ENCODE results near the gene REC8.
"Not testable (repeated sequence)": the region's sequence is repeated elsewhere in the genome, so short reads cannot be mapped to it uniquely, and the experiment has no call there.

The REC8 gene

DNA sequence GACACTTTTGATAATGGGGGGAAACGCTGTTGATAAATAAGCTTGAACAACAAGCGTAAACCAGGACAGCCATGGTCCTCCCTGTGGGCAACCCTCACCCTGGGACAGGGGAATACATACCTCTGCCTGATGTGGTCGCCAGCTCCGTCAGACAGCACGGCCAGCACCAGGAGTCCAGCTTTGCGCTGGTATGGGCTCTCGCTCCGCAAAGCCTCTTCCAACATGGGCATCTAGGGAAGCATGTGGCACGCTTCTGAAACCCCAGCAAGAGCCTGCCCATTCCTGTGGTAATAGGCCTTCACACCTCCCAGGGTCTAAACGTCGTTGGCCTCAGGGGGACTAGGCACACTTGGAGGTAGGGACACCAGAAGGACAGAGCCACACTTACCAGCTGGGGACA is 13.9 kb downstream of the REC8 start:
- no peak for DNase-seq

DNA sequence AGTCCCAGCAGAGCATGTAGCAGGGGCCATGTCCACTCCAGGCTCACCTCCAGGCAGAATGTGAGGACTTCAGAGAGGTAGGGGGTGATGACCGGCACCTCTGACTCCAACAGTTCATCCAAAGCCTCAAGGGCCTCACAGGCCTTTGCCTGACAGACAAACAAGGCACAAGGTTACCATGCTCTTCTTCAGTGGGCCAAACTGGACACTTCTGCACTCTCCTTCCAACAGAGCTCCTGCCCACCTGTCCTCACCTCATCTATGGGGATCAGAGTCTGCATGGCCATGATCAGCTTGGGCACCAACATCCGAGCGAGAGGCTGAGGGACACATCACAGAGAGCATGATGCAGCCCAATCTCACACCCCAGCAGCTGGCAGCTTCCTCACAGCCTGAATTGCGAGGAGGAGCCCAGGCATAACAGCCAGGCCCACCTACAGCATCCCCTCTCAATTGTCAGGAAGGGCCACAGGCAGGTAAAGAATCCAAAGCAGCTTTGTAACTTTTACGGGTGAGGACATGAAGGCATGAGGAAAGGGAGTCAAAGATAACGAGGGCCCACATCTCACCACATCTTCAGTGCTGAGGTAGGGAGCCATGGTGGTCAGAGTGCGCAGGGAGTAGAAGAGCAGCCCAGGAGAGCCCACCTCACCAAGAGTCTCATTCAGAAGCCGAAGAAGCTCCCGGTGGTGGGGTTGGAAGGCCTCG is 15.1 kb downstream of the REC8 start:
- DNase-seq, result no peak

DNA sequence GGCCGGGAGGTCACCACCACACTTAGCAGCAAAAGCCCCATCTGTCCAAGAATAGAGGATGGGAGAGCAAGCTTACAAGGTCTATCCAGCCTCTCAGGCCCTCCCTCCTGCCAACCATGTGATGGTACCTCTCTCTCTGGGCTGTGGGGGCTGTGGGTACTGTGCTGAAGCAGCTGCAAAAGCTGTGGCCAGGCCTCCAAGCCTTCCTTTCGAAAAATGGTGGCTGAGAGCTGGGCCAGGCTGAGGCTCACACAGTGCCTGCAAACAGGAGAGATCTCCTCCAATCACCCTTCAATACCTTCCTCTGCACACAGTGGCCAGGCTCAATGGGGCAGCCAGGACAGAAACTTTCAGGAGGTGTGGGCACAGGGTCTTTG is 15.6 kb downstream of the REC8 start:
- no peak for DNase-seq

DNA sequence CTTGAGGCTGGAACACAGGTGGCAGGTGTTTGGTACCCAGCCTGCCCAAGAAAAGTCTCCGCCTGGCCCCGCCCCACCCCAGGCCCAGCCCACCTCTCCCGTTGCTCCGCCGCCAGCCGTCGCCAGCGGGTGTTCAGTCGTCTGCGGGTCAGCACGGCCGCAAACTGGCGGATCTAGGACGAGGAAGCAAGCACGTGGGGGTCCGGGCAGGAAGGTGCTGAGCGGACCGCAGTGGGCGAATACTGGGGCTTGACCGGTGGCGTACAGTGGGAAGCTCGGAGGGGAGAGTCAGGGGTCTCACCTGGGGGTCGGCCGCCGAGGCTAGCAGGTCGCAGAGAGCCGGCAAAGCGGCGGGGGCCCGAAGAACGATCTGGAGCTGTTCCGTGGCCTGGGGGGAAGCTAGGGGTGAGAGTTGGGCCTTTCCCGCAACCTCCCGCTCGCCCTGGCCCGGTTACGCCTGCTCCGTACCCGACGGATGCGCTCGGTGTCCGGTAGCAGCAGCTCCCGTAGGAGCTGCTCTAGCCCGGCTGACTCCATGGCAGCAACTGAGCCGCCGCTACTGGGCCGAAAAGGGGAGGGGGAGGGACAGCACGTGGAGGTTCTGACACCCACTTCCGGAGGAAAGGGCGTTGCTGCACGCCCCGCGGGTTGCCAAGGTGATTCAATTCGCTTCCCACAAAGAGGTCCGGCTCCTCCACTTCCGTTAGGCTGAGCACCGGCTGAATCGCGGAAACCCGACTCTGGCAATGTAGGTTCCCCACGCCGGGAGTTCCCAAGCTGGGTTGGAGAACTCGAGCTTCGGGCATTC is 16.6 kb downstream of the REC8 start, which contains the start of gene IPO4:
Gene IPO4 (minus strand): TSS at position 566 of the 808 bp plus-strand sequence. CDS start 29 bp downstream, at position 537.
- DNase-seq, result peak; percentile 92 to 97

DNA sequence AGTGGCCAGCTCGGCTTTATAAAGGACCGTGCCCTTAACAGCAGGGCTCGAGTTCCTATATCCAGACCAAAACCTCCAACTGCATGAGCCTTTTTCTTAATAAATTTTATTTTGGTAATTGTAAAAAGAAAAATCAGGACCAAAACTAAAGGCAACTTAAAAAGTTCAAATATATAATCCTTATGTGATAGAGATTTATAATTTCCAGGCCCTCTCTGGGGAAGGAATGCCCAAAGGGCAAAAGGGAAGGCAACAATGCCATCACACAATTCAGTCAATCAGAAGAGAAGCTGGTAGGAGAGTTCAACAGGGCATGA is 17.1 kb downstream of the REC8 start:
- no peak for DNase-seq

DNA sequence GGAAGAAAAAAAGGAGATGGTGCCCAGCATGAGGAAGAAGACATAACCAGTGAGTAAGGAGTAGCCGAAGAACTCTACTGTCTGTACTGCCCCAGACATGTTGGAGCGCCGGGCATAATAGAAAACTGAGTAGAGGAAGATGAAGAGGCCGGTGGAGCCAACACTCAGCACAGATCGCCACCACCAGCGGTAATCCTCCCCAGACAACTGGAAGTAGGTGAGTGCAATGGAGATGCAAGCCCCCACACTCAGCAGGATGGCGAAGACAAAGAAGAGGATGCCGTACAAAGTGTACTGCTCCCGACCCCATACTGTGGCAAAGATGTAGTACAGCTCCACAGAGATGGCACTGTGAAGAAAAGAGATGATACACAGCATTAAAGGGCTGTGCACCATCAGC is 17.6 kb downstream of the REC8 start:
- DNase-seq, result no peak

DNA sequence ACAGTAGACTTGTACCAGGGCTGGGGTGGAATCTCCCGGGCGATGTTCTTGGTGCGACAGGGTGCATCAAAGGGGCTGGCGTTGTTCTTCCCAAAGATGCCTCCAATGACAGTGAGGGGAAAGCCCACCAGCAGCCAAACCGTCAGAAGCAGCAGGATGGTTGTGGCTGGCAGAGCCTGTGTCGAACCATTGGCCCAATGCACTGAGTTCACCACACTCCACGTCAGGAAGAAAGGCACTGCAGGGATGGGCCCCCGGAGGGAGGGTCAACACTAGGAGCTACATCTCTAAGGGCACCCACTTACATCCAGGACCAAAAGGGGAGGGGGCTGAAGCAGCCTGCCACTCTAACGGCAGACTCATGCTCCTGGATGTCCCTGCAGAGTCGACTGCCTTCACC is 18.5 kb downstream of the REC8 start:
- no peak for DNase-seq

DNA sequence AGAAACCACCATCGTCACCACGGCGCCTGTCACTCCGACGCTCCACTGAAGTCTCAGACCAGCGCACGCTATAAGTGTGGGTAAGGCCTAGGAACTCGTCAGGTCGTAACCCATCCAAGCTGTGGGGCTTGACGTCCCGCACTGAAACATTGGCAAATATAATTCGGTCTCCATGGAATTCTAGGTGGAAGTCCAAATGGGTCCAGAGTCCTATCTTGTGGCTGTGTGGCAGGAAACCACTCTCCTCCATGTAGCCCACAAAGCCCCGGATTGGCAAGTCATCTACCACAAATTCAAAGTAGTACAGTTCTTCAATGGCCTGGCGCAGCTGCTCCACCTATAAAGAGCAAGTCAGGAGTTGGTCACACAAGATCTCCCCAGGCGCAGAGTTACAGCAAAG is 21.1 kb downstream of the REC8 start:
- no peak for DNase-seq

DNA sequence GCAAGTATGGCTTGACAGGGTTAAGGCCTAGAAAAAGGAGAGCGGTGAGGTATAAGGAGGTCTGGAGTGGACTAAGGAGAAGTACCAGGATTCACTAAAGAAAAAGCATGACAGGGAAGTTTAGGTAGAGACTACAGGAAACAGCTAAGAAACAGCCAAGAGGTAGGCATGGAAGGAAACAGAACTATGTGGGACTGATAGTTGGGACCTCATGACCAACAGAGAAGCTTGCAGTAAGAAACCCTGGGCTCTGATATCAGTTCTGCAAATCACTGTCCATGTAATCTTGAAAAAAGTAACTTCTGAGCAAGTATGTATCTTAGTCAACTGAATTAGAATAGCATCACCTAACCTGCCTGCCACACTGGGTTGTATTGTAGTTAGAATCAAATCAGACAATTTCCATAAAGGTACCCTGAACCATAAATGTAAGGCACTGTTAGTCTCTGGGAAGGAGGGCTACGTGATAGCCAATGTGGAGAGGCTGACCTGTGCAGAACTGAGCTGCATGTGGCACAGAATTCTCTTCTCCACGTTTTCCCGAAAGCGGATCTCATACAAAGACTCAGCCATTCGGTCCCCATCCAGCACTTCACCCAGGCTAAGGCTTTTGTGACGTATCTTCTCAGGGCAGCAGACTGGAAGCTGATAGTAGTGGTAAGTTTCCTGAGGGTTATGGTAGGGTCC is 22.4 kb downstream of the REC8 start:
- no peak for DNase-seq

DNA sequence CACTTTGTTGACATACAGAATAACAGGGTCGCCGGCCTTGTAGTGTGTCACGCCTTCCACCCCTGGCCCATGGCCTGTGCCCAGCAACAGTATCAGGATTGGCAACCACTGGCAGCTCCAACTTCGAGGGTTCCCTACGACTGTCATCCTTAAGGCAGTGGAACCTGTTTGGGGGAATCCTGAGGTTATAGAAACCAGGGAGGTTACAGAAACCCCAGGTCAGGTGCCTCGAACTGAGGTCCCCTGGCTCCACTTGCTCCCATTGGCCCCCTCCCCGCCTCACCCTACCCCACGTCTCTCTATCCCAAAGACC is 22.9 kb downstream of the REC8 start:
- DNase-seq, result no peak

DNA sequence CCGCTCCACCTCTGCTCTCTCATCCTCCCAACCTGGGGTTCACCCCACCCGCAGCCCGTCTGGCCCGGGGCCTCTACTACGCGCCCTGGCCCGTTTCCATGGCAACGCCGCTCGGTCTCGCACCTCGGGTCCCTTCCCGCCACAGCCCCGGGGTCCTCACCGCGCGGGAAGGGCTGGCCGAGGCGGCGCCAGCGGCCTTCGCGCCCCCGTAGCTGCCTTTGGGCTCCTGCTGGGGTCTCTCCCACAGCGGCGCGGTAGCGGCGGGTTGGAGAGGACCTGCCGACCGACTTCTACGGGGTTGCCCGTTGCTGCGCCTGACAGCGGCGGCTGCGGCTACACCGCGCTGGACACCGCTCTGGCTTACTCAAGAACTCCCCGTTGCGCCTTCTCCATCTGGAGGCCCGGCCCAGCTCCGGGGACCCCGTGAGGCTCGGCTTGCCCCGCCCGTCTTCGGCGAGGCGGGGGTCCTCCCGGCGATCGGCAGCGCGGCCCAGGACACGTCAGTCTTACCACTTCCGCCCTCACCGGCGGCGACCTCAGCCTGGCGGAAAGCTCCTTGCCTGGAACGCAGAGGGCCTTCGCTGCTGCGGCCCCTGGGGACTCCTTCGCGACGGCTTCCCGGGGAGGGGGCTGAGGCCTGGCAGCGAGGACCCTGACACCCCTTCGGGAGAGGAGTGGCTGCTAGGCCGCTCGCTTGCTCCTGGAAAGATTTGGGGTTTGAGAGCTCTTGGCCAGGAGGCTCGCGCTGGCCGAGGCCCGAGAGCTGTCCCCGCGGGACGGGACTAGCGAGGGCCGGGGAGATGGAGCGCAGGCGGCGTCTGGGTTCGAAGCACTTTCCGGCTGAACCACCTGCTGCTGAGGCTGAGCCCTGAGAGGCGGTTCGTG is 23.5 kb downstream of the REC8 start, which contains the start of gene TM9SF1:
Gene TM9SF1 (minus strand): TSS at position 256 of the 885 bp plus-strand sequence. CDS start 422 bp downstream, outside the sequence.
- DNase-seq, result peak; percentile 75 to 76

DNA sequence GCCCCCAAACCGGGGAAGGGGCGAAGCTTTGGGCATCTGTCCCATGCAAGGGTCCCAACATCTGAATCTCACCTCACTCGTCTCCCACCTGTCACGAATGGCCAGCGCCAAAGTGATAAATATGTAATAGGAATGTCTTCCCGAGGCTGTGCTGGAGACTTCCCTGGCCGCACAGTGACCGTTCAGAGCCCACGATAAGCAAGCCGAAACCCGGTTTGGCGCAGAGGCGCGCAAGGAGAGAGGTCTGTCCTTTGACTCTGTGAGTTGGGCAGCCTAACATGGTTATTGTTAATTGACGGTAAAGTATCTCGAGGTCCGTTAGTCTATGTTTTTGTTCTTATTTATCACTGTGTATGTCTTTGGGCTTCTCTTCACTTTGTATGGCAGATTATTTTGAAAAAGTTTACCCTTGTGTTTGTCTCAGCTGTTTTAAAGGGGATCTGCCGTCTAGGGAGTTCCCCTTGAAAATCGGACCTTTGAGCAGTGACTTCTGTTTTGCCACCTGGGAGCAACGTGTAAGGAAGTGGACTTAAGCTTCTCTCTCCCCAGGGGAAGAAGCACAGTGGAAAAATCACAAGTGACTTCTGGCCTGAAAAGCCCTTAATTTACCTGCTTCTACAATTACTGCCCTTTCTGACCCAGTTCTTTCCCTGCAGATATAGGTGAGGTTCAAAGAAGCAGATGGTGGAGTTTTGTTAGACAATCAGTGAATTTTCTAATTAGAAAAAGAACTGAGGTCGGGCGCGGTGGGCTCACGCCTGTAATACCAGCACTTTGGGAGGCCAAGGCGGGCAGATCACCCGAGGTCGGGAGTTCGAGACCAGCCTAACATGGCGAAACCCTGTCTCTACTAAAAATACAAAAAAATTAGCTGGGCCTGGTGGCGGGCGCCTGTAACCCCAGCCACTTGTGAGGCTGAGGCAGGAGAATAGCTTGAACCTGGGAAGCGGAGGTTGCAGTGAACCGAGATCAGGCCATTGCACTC is 24.5 kb downstream of the REC8 start:
- peak; percentile 21 to 26 for DNase-seq

DNA sequence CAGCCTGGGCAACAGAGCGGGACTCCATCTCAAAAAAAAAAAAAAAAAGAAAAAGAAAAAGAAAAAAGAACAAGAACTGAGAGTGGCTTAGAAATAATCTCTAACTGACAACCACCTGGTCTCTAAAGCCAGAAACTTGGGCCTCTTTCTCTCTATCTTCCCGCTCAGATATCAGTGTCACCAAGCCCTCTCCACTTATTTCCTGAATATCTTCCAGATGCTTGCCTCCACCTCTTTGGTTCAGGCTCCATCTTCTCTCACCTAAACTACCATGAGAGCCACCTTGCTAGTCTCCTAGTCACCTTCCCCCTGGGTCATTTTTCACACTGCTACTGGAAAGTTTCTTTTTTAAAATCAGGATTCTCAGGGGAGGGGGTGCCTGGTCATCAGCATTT is 25.2 kb downstream of the REC8 start:
- no peak for DNase-seq

DNA sequence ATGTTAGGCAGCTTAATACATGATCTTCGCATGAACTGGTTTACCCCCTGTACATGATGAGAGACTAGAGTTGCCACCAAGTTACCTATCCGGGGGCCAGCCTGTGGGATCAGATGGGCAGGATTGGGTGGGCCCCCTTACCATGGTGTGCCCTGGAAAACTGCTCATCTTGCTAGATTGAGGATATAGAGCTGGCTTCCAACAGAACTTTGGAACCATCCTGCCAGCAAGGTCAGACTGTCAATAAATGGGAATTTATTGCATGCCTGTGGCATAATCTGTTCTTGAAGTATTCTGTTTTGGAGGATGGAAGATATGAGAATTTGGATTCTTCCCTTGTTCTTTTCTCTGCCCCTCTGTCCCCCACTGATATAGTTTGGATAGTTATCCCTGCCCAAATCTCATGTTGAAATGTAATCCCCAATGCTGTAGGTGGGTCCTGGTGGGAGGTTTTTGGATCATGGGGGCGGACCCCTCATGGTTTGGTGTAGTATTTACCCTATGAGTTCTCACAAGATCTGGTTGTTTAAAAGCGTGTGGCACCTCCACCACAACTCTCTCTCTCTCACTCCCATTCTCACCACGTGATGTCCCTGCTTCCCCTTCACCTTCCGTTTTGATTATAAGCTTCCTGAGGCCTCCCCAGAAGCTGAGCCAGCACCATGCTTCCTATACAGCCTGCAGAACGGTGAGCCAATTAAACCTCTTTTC is 27.1 kb downstream of the REC8 start:
- no peak for DNase-seq

DNA sequence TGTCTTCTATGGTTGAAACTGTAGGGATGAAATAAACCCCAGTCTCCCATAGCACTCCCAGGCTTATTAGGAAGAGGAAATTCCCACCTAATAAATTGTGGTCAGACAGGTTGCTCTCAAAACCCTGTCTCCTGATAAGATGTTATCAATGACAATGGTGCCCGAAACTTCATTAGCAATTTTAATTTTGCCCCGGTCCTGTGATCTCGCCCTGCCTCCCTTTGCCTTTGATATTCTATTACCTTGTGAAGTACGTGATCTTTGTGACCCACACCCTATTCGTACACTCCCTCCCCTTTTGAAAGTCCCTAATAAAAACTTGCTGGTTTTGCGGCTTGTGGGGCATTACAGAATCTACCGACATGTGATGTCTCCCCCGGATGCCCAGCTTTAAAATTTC is 30.7 kb downstream of the REC8 start:
- DNase-seq, result not testable (repeated sequence)

DNA sequence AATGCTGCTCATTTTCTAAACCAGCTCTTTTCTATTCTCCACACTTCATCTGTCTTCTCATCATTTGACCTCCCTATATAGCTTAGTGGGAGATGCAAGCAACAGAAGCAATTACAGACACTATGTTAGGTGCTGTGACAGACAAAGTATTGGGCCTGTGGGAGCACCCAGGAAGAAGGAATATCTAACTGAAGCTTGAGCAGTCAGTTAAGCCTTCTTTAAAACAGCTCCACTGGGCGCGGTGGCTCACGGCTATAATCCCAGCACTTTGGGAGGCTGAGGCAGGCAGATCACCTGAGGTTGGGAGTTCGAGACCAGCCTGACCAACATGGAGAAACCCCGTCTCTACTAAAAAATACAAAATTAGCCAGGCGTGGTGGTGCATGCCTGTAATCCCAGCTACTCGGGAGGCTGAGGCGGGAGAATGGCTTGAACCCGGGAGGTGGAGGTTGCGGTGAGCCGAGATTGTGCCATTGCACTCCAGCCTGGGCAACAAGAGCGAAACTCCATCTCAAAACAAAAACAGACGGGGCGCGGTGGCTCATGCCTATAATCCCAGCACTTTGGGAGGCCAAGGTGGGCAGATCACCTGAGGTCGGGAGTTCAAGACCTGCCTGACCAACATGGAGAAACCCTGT is 31.5 kb downstream of the REC8 start:
- DNase-seq, result not testable (repeated sequence)

DNA sequence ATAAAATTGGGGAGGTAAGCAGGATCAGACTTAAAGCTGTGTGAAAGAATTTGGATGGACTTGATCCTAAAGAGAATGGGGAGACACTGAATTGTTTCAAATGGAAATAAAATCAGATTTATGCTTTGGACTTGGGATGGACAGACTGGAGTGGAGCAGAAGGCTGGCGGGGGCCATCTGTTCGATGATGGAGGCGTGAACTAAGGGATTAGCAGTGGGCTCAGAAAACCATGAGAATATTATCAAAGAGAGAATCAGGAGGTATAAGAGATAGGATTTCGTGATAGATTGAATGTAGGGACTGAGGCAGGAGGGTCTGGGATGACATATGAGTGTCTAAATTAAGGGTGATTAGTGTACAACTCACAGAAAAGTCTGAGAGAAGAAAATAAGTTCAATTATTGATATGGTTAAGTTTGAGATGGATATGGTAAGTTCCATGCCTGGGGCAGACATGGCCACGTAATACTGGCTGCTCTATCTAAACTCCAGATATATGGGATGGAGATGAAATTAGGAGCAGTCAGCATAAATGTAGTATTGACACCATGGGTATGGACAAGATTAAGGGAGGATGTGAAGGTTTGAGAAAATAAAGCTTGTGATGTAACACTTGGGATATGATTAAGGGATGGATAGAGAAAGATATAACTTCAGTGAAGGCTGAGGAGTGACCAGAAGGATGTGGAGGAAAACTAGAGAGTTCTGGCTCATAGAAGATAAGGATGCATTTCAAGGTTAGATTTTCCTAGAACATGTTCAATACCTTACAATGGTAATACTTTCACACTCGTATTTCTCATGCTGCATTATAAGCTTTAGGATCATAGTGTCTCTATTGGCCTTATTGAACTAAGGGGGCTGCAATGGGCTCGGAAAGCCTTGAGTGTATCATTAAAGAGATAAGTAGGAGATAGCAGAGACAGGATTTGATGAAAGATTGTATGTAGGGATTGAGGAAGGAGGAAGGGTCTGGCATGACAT is 32.6 kb downstream of the REC8 start:
- no peak for DNase-seq

DNA sequence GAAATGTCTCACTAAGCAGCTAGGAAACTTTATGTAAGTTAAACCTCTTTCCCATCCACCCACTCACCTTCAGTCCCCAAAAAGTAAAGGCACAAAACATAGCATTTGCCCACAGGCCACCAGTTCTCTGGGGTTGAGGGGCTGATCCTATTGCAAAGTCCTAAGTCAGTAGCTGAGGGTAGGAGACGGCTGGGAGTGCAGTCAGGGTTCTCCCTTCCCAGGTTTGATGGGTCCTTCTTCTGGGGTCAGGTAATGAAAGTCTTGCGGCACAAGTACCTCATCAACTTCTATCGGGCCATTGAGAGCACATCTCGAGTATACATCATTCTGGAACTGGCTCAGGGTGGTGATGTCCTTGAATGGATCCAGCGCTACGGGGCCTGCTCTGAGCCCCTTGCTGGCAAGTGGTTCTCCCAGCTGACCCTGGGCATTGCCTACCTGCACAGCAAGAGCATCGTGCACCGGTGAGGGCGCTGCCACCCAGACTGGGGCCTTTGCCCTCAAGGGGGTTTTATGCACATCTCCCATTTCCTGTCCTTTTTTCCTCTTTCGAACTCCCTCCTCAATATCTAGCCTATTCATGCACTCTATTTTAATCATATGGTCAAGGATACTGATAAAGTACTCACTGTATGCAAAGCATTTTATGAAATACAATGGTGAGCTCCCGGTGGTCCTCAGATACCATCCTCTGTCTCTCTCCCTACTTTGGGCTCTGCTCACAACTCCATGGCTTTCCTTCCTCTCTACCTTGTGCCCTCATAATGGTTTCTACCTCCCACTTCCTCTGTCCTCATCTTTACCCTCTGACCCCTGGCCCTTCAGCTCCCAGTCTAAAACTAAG is 34.6 kb downstream of the REC8 start:
- DNase-seq, result no peak

All from inflammatory macrophage treated with lipopolysaccharide for 1 hour (primary cell).